Measurements from ENCODE around the gene RALGAPA2.

DNA sequence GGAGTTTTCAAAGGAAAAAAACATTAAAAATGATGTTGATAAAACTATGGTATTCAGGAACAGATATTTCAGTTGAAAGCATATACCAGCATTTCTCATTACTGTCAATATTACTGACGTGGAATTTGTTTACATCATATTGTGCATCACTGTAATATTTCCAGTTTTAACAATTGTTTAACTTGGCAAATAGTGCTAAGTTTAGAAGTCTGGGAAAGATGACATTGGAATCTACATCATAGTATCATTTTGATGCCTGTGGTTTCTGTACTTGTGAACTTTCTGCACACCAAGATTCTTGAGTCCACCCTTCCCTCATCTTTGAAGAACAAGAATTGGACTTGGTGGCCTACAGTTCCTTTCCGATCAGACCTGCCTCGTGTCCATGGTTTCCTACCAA is 98.1 kb downstream of the RALGAPA2 start:
- TF ChIP-seq, protein P1, sequence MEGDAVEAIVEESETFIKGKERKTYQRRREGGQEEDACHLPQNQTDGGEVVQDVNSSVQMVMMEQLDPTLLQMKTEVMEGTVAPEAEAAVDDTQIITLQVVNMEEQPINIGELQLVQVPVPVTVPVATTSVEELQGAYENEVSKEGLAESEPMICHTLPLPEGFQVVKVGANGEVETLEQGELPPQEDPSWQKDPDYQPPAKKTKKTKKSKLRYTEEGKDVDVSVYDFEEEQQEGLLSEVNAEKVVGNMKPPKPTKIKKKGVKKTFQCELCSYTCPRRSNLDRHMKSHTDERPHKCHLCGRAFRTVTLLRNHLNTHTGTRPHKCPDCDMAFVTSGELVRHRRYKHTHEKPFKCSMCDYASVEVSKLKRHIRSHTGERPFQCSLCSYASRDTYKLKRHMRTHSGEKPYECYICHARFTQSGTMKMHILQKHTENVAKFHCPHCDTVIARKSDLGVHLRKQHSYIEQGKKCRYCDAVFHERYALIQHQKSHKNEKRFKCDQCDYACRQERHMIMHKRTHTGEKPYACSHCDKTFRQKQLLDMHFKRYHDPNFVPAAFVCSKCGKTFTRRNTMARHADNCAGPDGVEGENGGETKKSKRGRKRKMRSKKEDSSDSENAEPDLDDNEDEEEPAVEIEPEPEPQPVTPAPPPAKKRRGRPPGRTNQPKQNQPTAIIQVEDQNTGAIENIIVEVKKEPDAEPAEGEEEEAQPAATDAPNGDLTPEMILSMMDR (IDR thresholded peaks at IDR 0.05): no peak
- TF ChIP-seq, protein P2, sequence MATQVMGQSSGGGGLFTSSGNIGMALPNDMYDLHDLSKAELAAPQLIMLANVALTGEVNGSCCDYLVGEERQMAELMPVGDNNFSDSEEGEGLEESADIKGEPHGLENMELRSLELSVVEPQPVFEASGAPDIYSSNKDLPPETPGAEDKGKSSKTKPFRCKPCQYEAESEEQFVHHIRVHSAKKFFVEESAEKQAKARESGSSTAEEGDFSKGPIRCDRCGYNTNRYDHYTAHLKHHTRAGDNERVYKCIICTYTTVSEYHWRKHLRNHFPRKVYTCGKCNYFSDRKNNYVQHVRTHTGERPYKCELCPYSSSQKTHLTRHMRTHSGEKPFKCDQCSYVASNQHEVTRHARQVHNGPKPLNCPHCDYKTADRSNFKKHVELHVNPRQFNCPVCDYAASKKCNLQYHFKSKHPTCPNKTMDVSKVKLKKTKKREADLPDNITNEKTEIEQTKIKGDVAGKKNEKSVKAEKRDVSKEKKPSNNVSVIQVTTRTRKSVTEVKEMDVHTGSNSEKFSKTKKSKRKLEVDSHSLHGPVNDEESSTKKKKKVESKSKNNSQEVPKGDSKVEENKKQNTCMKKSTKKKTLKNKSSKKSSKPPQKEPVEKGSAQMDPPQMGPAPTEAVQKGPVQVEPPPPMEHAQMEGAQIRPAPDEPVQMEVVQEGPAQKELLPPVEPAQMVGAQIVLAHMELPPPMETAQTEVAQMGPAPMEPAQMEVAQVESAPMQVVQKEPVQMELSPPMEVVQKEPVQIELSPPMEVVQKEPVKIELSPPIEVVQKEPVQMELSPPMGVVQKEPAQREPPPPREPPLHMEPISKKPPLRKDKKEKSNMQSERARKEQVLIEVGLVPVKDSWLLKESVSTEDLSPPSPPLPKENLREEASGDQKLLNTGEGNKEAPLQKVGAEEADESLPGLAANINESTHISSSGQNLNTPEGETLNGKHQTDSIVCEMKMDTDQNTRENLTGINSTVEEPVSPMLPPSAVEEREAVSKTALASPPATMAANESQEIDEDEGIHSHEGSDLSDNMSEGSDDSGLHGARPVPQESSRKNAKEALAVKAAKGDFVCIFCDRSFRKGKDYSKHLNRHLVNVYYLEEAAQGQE (IDR thresholded peaks at IDR 0.05; ENCODE audit: insufficient read depth in 1 of 2, low read depth in 2 of 2, low read length in 1 of 2): no peak

Data from Panc1 (cell line).